Cardiac muscle cell (in vitro differentiated cells and primary cell): ENCODE results near the gene TREML1. TPM values are rescaled to one million over a fixed set of nuclear protein-coding genes. Genes with fewer than 3 reads are reported as not detected.
"Not testable (repeated sequence)": the region's sequence is repeated elsewhere in the genome, so short reads cannot be mapped to it uniquely, and the experiment has no call there.

Experiments used
- DNase-seq, 2 donors: peaks; one replicate each; pipeline versions ENCODE4 v3.0.0 to v3.0.0-alpha.2; 2010 to 2017; ENCODE audit warnings: low read depth in 1 of 2, low spot score in 1 of 2
- H3K27ac ChIP-seq: fragments of 200-600 bp; sonication (generic); 2 replicates; pipeline ENCODE4 v1.5.1; 2016
- H3K27me3 ChIP-seq: fragments of 200-600 bp; sonication (generic); 2 replicates; pipeline ENCODE4 v1.6.0; 2016; ENCODE audit warnings: control low read depth
- H3K36me3 ChIP-seq: fragments of 200-600 bp; sonication (generic); 2 replicates; pipeline ENCODE4 v1.5.1; 2016; ENCODE audit warnings: control low read depth
- H3K4me1 ChIP-seq: fragments of 200-600 bp; sonication (generic); 2 replicates; pipeline ENCODE4 v1.8.1; 2017; ENCODE audit warnings: low read depth, mild to moderate bottlenecking, mixed run types
- H3K4me3 ChIP-seq: fragments of 200-600 bp; sonication (generic); 2 replicates; pipeline ENCODE4 v1.5.1; 2016; ENCODE audit warnings: mild to moderate bottlenecking
- H3K9me3 ChIP-seq: fragments of 200-600 bp; sonication (generic); 2 replicates; pipeline ENCODE4 v1.5.1; 2017; ENCODE audit warnings: low read depth, mild to moderate bottlenecking, control low read depth
- polyA plus RNA-seq: library from polyadenylated mRNA; unstranded; fragments of >200 nt; fragmentation: Nextera tagmentation; extraction: Ambion mirVana; gene quantifications from 2 replicates; pipeline ENCODE4 v1.2.1, GENCODE V29; 2016
- total RNA-seq: library from RNA; depleted of rRNA; stranded (reverse); fragments of >200 nt; gene quantifications from 2 replicates; pipeline ENCODE4 v1.2.3, GENCODE V29; 2016
- TF ChIP-seq, protein P1 (sequence below): IDR thresholded peaks from 2 replicates; pipeline ENCODE4 v1.5.1; 2012; ENCODE audit warnings: low read depth, mild to moderate bottlenecking, low read length

The TREML1 gene
- total and polyA plus RNA-seq, 2 experiments from 2014 or later: not detected

GRCh38 chr6:41190791-41191190 lies 36.6 kb upstream of the TREML1 start:
- Histone ChIP-seq H3K27ac (no peak overlapping the region), H3K36me3 (no peaks in the 10 kb centered on the region), H3K4me1 (no peaks in the 10 kb centered on the region), H3K9me3 (no peaks in the 10 kb centered on the region), H3K4me3 (no peak overlapping the region), H3K27me3 (peaks cover 3% of the 10 kb centered on the region)
- TF ChIP-seq, protein P1, sequence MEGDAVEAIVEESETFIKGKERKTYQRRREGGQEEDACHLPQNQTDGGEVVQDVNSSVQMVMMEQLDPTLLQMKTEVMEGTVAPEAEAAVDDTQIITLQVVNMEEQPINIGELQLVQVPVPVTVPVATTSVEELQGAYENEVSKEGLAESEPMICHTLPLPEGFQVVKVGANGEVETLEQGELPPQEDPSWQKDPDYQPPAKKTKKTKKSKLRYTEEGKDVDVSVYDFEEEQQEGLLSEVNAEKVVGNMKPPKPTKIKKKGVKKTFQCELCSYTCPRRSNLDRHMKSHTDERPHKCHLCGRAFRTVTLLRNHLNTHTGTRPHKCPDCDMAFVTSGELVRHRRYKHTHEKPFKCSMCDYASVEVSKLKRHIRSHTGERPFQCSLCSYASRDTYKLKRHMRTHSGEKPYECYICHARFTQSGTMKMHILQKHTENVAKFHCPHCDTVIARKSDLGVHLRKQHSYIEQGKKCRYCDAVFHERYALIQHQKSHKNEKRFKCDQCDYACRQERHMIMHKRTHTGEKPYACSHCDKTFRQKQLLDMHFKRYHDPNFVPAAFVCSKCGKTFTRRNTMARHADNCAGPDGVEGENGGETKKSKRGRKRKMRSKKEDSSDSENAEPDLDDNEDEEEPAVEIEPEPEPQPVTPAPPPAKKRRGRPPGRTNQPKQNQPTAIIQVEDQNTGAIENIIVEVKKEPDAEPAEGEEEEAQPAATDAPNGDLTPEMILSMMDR: no peak
- DNase-seq: no peak

DNA sequence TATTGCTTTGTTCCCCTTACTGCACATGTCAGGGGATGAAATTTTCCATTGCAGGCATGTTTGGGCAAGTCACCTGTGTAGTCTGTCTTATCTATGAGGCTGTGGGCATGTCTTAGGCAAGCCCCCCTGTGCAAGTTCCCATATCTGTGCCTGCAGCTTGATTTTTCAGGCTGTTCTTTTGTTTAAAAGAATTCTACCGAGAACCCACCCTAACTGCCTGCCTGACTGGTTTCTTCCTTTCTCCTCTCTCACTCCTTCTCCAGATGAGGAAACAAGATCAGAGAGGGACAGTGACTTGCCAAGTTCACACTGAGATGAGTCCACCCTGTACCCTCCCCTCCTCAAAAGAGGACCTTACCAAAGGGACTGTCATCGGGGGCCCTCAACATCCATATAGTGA lies 35.8 kb upstream of the TREML1 start:
- TF ChIP-seq, protein P1: no peak
- no peak for DNase-seq

GRCh38 chr6:41189046-41189445 lies 34.9 kb upstream of the TREML1 start:
- not testable (repeated sequence) for H3K4me3 ChIP-seq, H3K36me3 ChIP-seq, H3K27me3 ChIP-seq, H3K4me1 ChIP-seq, DNase-seq, H3K27ac ChIP-seq, H3K9me3 ChIP-seq

More for the DNA sequence above, 35.8 kb upstream of the TREML1 start:
- Histone ChIP-seq H3K36me3 (no peaks in the 10 kb centered on the region), H3K27me3 (no peaks in the 10 kb centered on the region), H3K27ac (no peak overlapping the region), H3K4me3 (no peak overlapping the region), H3K9me3 (no peaks in the 10 kb centered on the region), H3K4me1 (no peaks in the 10 kb centered on the region)

DNA sequence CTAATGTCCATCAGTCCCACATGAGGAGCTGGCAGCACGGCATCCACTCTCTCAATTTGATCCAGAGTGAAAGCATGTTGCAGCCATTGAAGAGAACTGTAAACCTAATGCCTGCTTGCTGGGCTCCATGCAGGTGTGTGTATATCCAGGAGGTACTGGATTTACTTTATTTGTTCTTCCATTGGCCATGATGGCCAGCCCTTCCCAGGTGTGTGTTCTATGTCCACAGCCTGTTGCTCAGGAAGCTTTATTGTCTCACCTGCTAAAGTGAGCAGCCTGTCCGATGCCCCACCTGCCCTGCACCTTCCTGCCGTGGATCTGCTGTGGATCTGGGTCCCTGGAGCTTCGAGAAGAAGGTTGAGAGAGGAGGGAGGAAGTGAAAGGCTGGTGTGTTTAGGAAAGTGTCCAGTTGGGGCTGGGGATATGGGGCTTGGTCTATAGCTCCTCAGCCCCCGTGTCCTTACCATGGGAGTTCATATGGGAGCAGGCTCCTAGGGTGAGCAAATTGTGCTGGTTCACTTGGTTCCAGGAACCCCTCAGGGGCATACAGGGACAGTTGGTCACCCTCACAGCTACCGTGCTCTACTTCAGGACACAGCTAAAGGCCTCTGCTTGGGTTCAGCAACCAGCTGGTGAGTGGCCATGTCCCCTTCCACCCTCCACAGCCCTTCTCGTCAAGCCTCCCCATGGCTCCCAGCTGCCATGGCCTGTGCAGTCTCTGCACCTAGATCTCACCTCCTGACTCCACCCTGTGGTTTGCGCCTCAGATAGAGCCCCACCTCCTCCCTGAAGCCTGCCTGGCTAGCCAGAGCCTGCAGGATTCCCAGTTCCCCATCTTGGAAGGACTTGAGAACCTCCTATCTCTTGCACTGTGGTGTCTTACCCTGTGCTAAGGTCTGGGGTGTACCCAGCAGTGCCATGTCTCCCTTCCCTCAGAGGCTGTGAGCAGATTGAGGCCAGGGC lies 34.1 kb upstream of the TREML1 start:
- Histone ChIP-seq H3K4me3 (no peak overlapping the region), H3K27ac (no peak overlapping the region), H3K36me3 (no peaks in the 10 kb centered on the region), H3K27me3 (no peaks in the 10 kb centered on the region), H3K4me1 (no peaks in the 10 kb centered on the region), H3K9me3 (no peaks in the 10 kb centered on the region)
- no peak for DNase-seq
- TF ChIP-seq, protein P1: no peak

GRCh38 chr6:41186031-41186562 lies 31.9 kb upstream of the TREML1 start:
- TF ChIP-seq, protein P1: no peak
- no peak for DNase-seq
- no peaks in the 10 kb centered on the region for H3K9me3 ChIP-seq
- H3K4me1 ChIP-seq: no peaks in the 10 kb centered on the region
- H3K27ac ChIP-seq: no peak overlapping the region
- no peaks in the 10 kb centered on the region for H3K36me3 ChIP-seq
- H3K27me3 ChIP-seq: no peaks in the 10 kb centered on the region
- no peak overlapping the region for H3K4me3 ChIP-seq

GRCh38 chr6:41184761-41185160 lies 30.6 kb upstream of the TREML1 start:
- TF ChIP-seq, protein P1: no peak
- DNase-seq: no peak
- H3K27ac ChIP-seq: no peak overlapping the region

More at GRCh38 chr6:41184761-41185160, 30.6 kb upstream of the TREML1 start:
- H3K9me3 ChIP-seq: no peaks in the 10 kb centered on the region
- H3K4me3 ChIP-seq: no peak overlapping the region
- H3K36me3 ChIP-seq: no peaks in the 10 kb centered on the region
- H3K4me1 ChIP-seq: no peaks in the 10 kb centered on the region
- H3K27me3 ChIP-seq: no peaks in the 10 kb centered on the region
